Astrocyte (in vitro differentiated cells and primary cell): ENCODE data around the gene MFAP1. TPM values are rescaled to one million over a fixed set of nuclear protein-coding genes. Genes with fewer than 3 reads are reported as not detected.

Experiments
- DNase-seq: peaks from one replicate; pipeline ENCODE4 v3.0.0-alpha.2; 2010; ENCODE audit warnings: low read depth
- FAIRE-seq: peaks from 2 replicates; lab custom pipeline; 2011; peaks lifted over from hg19 to GRCh38; lab: Jason Lieb, UNC
- H2AFZ ChIP-seq: 2 replicates; pipeline ENCODE4 v1.6.0; 2012; ENCODE audit warnings: low read depth, low read length, inconsistent platforms
- H3K27ac ChIP-seq: 2 replicates; pipeline ENCODE4 v1.5.1; 2011; ENCODE audit warnings: low read depth, low read length, inconsistent platforms
- H3K27me3 ChIP-seq: 2 replicates; pipeline ENCODE4 v1.6.0; 2011; ENCODE audit warnings: low read length, inconsistent platforms; ENCODE audit not compliant: insufficient read depth
- H3K36me3 ChIP-seq: 2 replicates; pipeline ENCODE4 v1.5.1; 2011; ENCODE audit warnings: low read length, inconsistent platforms; ENCODE audit not compliant: insufficient read depth
- H3K4me1 ChIP-seq: 2 replicates; pipeline ENCODE4 v1.5.1; 2011; ENCODE audit warnings: low read length, inconsistent platforms; ENCODE audit not compliant: insufficient read depth
- H3K4me2 ChIP-seq: 2 replicates; pipeline ENCODE4 v1.6.0; 2012; ENCODE audit warnings: low read length, inconsistent platforms
- H3K4me3 ChIP-seq: 2 replicates; pipeline ENCODE4 v1.5.1; 2011; ENCODE audit warnings: low read depth, mild to moderate bottlenecking, low read length, inconsistent platforms; ENCODE audit not compliant: insufficient read depth
- H3K79me2 ChIP-seq: 2 replicates; pipeline ENCODE4 v1.6.0; 2012; ENCODE audit warnings: mild to moderate bottlenecking, low read length, inconsistent platforms; ENCODE audit not compliant: insufficient read depth
- H3K9ac ChIP-seq: 2 replicates; pipeline ENCODE4 v1.6.0; 2012; ENCODE audit warnings: mild to moderate bottlenecking, low read length, inconsistent platforms
- H3K9me3 ChIP-seq: 2 replicates; pipeline ENCODE4 v1.5.1; 2012; ENCODE audit warnings: low read depth, mild to moderate bottlenecking, low read length, inconsistent platforms; ENCODE audit not compliant: insufficient read depth
- H4K20me1 ChIP-seq: 2 replicates; pipeline ENCODE4 v1.6.0; 2012; ENCODE audit warnings: low read length, inconsistent platforms; ENCODE audit not compliant: insufficient read depth
- H3K27ac Mint-ChIP-seq: one replicate; pipeline ENCODE4 v1.8.0; 2021; ENCODE audit warnings: mild to moderate bottlenecking, mixed read lengths; ENCODE audit not compliant: unreplicated experiment
- H3K27me3 Mint-ChIP-seq: one replicate; pipeline ENCODE4 v1.8.0; 2021; ENCODE audit warnings: low read depth, mixed read lengths; ENCODE audit not compliant: unreplicated experiment
- H3K36me3 Mint-ChIP-seq: one replicate; pipeline ENCODE4 v1.8.0; 2021; ENCODE audit warnings: low read depth, mixed read lengths; ENCODE audit not compliant: unreplicated experiment
- H3K4me1 Mint-ChIP-seq: one replicate; pipeline ENCODE4 v1.8.0; 2021; ENCODE audit warnings: low read depth, mixed read lengths; ENCODE audit not compliant: unreplicated experiment
- H3K4me3 Mint-ChIP-seq: one replicate; pipeline ENCODE4 v1.8.0; 2021; ENCODE audit warnings: mild to moderate bottlenecking, moderate library complexity, mixed read lengths; ENCODE audit not compliant: unreplicated experiment
- H3K9me3 Mint-ChIP-seq: one replicate; pipeline ENCODE4 v1.8.0; 2021; ENCODE audit warnings: mild to moderate bottlenecking, mixed read lengths; ENCODE audit not compliant: unreplicated experiment
- EZH2 ChIP-seq: IDR thresholded peaks from 2 replicates; pipeline ENCODE4 v1.6.1; 2012; ENCODE audit warnings: mild to moderate bottlenecking, low read length, inconsistent platforms; ENCODE audit not compliant: insufficient read depth
- total RNA-seq: library from RNA; stranded (reverse); gene quantifications from 2 replicates; pipeline ENCODE4 v1.2.1, GENCODE V29; 2021
- TF ChIP-seq, protein P1 (sequence below): IDR thresholded peaks from 2 replicates; pipeline ENCODE4 v1.5.1; 2011; ENCODE audit warnings: low read depth, mild to moderate bottlenecking, inconsistent platforms, low read length, moderate library complexity; ENCODE audit not compliant: insufficient read depth

MFAP1 gene
- total RNA-seq, 1 donor from 2014 or later, result 33.1 TPM

DNA sequence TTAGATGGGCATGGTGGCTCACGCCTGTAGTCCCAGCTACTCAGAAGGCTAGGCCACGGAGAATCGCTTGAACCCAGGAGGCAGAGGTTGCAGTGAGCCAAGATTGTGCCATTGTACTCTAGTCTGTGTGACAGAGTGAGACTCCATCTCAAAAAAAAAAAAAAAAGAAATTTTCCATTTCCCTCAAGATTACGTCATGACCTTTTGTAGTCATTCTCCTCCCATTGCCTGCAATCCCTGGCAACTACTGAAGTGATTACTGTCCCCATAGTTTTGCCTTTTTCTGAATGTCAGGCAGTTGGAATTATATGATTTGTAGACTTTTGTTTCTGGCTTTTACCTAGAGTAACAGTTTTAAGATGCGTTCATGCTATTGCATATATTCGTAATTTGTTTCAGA, 30.3 kb upstream of the MFAP1 start:
- no peak for DNase-seq
- Histone ChIP-seq H3K4me3 (no peak overlapping the region), H3K79me2 (no peaks in the 10 kb centered on the region), H3K9me3 (no peaks in the 10 kb centered on the region), H3K36me3 (peaks cover 13% of the 10 kb centered on the region), H3K9ac (no peak overlapping the region), H2AFZ (no peak overlapping the region), H3K4me2 (no peak overlapping the region), H3K4me1 (no peaks in the 10 kb centered on the region), H4K20me1 (no peaks in the 10 kb centered on the region), H3K27me3 (no peaks in the 10 kb centered on the region), H3K27ac (no peak overlapping the region)
- Mint-ChIP-seq H3K4me3 (no peak overlapping the region), H3K36me3 (no peaks in the 10 kb centered on the region), H3K27me3 (no peaks in the 10 kb centered on the region), H3K4me1 (no peaks in the 10 kb centered on the region), H3K9me3 (peaks cover 2% of the 10 kb centered on the region), H3K27ac (no peak overlapping the region)
- no peak for FAIRE-seq
- TF ChIP-seq EZH2, result no peak
- TF ChIP-seq, protein P1, sequence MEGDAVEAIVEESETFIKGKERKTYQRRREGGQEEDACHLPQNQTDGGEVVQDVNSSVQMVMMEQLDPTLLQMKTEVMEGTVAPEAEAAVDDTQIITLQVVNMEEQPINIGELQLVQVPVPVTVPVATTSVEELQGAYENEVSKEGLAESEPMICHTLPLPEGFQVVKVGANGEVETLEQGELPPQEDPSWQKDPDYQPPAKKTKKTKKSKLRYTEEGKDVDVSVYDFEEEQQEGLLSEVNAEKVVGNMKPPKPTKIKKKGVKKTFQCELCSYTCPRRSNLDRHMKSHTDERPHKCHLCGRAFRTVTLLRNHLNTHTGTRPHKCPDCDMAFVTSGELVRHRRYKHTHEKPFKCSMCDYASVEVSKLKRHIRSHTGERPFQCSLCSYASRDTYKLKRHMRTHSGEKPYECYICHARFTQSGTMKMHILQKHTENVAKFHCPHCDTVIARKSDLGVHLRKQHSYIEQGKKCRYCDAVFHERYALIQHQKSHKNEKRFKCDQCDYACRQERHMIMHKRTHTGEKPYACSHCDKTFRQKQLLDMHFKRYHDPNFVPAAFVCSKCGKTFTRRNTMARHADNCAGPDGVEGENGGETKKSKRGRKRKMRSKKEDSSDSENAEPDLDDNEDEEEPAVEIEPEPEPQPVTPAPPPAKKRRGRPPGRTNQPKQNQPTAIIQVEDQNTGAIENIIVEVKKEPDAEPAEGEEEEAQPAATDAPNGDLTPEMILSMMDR, result no peak

DNA sequence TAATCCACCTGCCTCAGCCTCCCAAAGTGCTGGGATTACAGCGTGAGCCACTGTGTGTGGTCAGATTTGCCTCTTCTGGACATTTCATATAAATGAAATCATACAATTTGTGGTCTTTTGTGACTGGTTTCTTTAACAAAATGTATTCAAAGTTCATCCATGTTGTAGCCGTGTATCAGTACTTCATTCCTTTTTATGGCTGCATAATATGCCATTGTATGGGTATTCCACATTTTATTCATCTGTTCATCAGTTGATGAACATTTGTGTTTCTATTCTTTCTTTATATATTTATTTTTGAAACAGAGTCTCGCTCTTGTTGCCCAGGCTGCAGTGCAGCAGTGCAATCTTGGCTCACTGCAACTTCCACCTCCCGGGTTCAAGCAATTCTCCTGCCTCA, 28.1 kb upstream of the MFAP1 start:
- no peak for TF ChIP-seq EZH2

DNA sequence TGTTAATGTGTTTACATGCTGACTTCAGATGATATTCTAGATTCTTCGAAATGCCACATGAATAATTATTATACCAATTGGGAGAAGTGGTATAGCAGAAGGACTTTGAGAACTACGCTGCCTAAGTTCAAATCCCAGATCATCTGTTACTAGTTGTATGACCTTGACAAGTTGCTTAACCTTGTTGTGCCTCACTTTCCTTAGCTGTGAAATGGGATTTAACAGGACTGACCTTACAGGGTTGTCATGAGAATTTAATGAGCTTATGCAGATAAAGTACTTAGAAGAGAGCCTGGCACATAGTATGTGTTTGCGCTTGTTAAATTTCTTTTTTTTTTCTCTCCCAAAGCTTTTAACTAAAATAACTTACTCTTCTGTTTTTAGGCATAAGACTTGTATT, 26.8 kb upstream of the MFAP1 start:
- no peak for TF ChIP-seq EZH2
- TF ChIP-seq, protein P1, result no peak

More for the DNA sequence above, 28.1 kb upstream of the MFAP1 start:
- H3K9me3 ChIP-seq, result no peaks in the 10 kb centered on the region
- no peaks in the 10 kb centered on the region for H3K27me3 Mint-ChIP-seq
- H3K27me3 ChIP-seq, result no peaks in the 10 kb centered on the region
- H3K4me1 ChIP-seq, result no peaks in the 10 kb centered on the region
- H3K4me3 ChIP-seq, result no peak overlapping the region
- H3K27ac Mint-ChIP-seq, result no peak overlapping the region
- H3K36me3 Mint-ChIP-seq, result no peaks in the 10 kb centered on the region
- H3K4me1 Mint-ChIP-seq, result no peaks in the 10 kb centered on the region
- no peak overlapping the region for H3K27ac ChIP-seq
- peaks cover 8% of the 10 kb centered on the region for H3K36me3 ChIP-seq
- FAIRE-seq (no peak), DNase-seq (no peak)
- no peak overlapping the region for H3K9ac ChIP-seq
- no peaks in the 10 kb centered on the region for H4K20me1 ChIP-seq
- no peaks in the 10 kb centered on the region for H3K79me2 ChIP-seq
- no peak overlapping the region for H3K4me3 Mint-ChIP-seq
- H2AFZ ChIP-seq, result no peak overlapping the region
- no peak overlapping the region for H3K4me2 ChIP-seq
- H3K9me3 Mint-ChIP-seq, result peaks cover 2% of the 10 kb centered on the region

More for the DNA sequence above, 26.8 kb upstream of the MFAP1 start:
- H4K20me1 ChIP-seq, result no peaks in the 10 kb centered on the region
- DNase-seq (no peak), FAIRE-seq (no peak)
- Mint-ChIP-seq H3K9me3 (peaks cover 2% of the 10 kb centered on the region), H3K4me1 (no peaks in the 10 kb centered on the region), H3K27ac (no peak overlapping the region), H3K36me3 (no peaks in the 10 kb centered on the region), H3K27me3 (no peaks in the 10 kb centered on the region), H3K4me3 (no peak overlapping the region)
- no peak overlapping the region for H3K4me3 ChIP-seq
- no peak overlapping the region for H3K4me2 ChIP-seq
- H2AFZ ChIP-seq, result no peak overlapping the region
- no peaks in the 10 kb centered on the region for H3K27me3 ChIP-seq
- no peaks in the 10 kb centered on the region for H3K9me3 ChIP-seq
- no peak overlapping the region for H3K27ac ChIP-seq
- H3K9ac ChIP-seq, result no peak overlapping the region
- H3K36me3 ChIP-seq, result peaks cover 8% of the 10 kb centered on the region
- no peaks in the 10 kb centered on the region for H3K79me2 ChIP-seq
- H3K4me1 ChIP-seq, result no peaks in the 10 kb centered on the region
